H1 (cell line): ENCODE data around the gene PIK3C2G. TPM values are rescaled to one million over a fixed set of nuclear protein-coding genes. Genes with fewer than 3 reads are reported as not detected.

Experiments
- CTCF ChIA-PET: fragments of 300-600 bp; sonication (Branson Sonifier 250); formaldehyde crosslinking; loops from one replicate; lab custom pipeline; 2021; ENCODE audit not compliant: partially characterized antibody; lab: Charles Lee
- POLR2A ChIA-PET: fragments of 300-600 bp; sonication (Branson Sonifier 250); formaldehyde crosslinking; loops from one replicate; lab custom pipeline; 2021; ENCODE audit warnings: inconsistent platforms; ENCODE audit not compliant: partially characterized antibody; lab: Charles Lee
- DNase-seq, 2 experiments: peaks; one replicate each; pipeline versions ENCODE4 v3.0.0 to v3.0.0-alpha.2; 2010 to 2022; ENCODE audit warnings: low spot score in 2 of 2, low read depth in 1 of 2, mixed read lengths in 1 of 2
- FAIRE-seq: peaks from 2 replicates; lab custom pipeline; 2011; peaks lifted over from hg19 to GRCh38; lab: Jason Lieb, UNC
- H2AFZ ChIP-seq: 2 replicates; pipeline ENCODE4 v1.8.1; 2012; ENCODE audit warnings: low read length, inconsistent platforms
- H2AK5ac ChIP-seq: 2 replicates; pipeline ENCODE4 v1.6.1; 2013; ENCODE audit warnings: low read depth, low read length
- H2BK120ac ChIP-seq: replicated peaks from 2 replicates; pipeline ENCODE3; 2013; ENCODE audit warnings: low read depth, low read length, inconsistent platforms
- H2BK12ac ChIP-seq: 2 replicates; pipeline ENCODE4 v1.6.1; 2013; ENCODE audit warnings: low read depth, low read length
- H2BK15ac ChIP-seq: 2 replicates; pipeline ENCODE4 v1.6.1; 2013; ENCODE audit warnings: low read length
- H2BK20ac ChIP-seq: 2 replicates; pipeline ENCODE4 v1.6.1; 2013; ENCODE audit warnings: low read length
- H2BK5ac ChIP-seq: 2 replicates; pipeline ENCODE4 v1.6.1; 2013; ENCODE audit warnings: low read depth, low read length
- H3K14ac ChIP-seq: 2 replicates; pipeline ENCODE4 v1.6.1; 2013; ENCODE audit warnings: inconsistent platforms; ENCODE audit not compliant: insufficient read length
- H3K18ac ChIP-seq: 2 replicates; pipeline ENCODE4 v1.6.1; 2013; ENCODE audit warnings: low read length; ENCODE audit errors: extremely low read depth
- H3K23ac ChIP-seq: 2 replicates; pipeline ENCODE4 v1.6.1; 2013; ENCODE audit warnings: inconsistent platforms; ENCODE audit not compliant: insufficient read length
- H3K23me2 ChIP-seq: 2 replicates; pipeline ENCODE4 v1.6.1; 2013; ENCODE audit warnings: low read depth, low read length
- H3K27ac ChIP-seq: 2 replicates; pipeline ENCODE4 v1.6.1; 2011; ENCODE audit warnings: low read depth, low read length, inconsistent platforms
- H3K27me3 ChIP-seq, 4 experiments: replicated peaks in 1 of 4; 1 replicate in 1 of 4; 2 replicates in 3 of 4; pipeline versions ENCODE4 v1.6.1 to v1.8.1; 2011 to 2013; ENCODE audit warnings: low read length in 3 of 4, mild to moderate bottlenecking in 3 of 4, inconsistent platforms in 2 of 4, mixed read lengths in 2 of 4, moderate library complexity in 1 of 4; ENCODE audit not compliant: control insufficient read depth in 3 of 4, insufficient read depth in 3 of 4; ENCODE audit errors: extremely low read depth in 1 of 4
- H3K36me3 ChIP-seq, 4 experiments: 2 replicates each; pipeline versions ENCODE4 v1.6.1 to v1.8.1; 2011 to 2013; ENCODE audit warnings: mild to moderate bottlenecking in 4 of 4, low read length in 3 of 4, moderate library complexity in 2 of 4, control low read depth in 1 of 4, inconsistent platforms in 1 of 4; ENCODE audit not compliant: insufficient read depth in 4 of 4, control insufficient read depth in 2 of 4
- H3K4ac ChIP-seq: replicated peaks from 2 replicates; pipeline ENCODE3; 2013; ENCODE audit warnings: low read length, low read depth, mixed read lengths, inconsistent platforms; ENCODE audit not compliant: insufficient read length
- H3K4me1 ChIP-seq, 4 experiments: replicated peaks in 1 of 4; 1 replicate in 1 of 4; 2 replicates in 3 of 4; pipeline versions ENCODE4 v1.6.1 to v1.8.1; 2011 to 2013; ENCODE audit warnings: low read length in 3 of 4, inconsistent platforms in 2 of 4, mixed read lengths in 1 of 4; ENCODE audit not compliant: insufficient read depth in 4 of 4, control insufficient read depth in 3 of 4
- H3K4me2 ChIP-seq, 2 experiments: 2 replicates each; pipeline versions ENCODE4 v1.6.1 to v1.8.1; 2011 to 2013; ENCODE audit warnings: low read depth in 2 of 2, low read length in 2 of 2, control low read depth in 1 of 2, inconsistent platforms in 1 of 2, mild to moderate bottlenecking in 1 of 2; ENCODE audit not compliant: insufficient read depth in 1 of 2
- H3K4me3 ChIP-seq, 4 experiments: fragments of 200-600, 300-600 bp in 1 of 4; sonication (generic), shearing (Covaris generic), sonication (Bioruptor Twin) in 1 of 4; 2 replicates each; pipeline versions ENCODE4 v1.5.1 to v1.8.1; 2011 to 2016; ENCODE audit warnings: low read length in 4 of 4, low read depth in 3 of 4, control low read depth in 2 of 4, inconsistent platforms in 2 of 4, mild to moderate bottlenecking in 2 of 4, mixed read lengths in 1 of 4, moderate library complexity in 1 of 4; ENCODE audit not compliant: insufficient read depth in 2 of 4; ENCODE audit errors: extremely low read depth in 1 of 4
- H3K56ac ChIP-seq: replicated peaks from 2 replicates; pipeline ENCODE3; 2013; ENCODE audit warnings: low read depth, mild to moderate bottlenecking, mixed read lengths, low read length, inconsistent platforms; ENCODE audit not compliant: insufficient read length
- H3K79me1 ChIP-seq: 2 replicates; pipeline ENCODE4 v1.6.1; 2013; ENCODE audit warnings: low read depth, low read length, control low read depth
- H3K79me2 ChIP-seq, 2 experiments: 2 replicates each; pipeline versions ENCODE4 v1.6.1 to v1.8.1; 2012 to 2013; ENCODE audit warnings: low read length in 2 of 2, mild to moderate bottlenecking in 2 of 2, inconsistent platforms in 1 of 2; ENCODE audit not compliant: insufficient read depth in 2 of 2, control insufficient read depth in 1 of 2
- H3K9ac ChIP-seq, 4 experiments: replicated peaks in 1 of 4; 1 replicate in 1 of 4; 2 replicates in 3 of 4; pipeline versions ENCODE4 v1.6.1 to v1.8.1; 2011 to 2013; ENCODE audit warnings: low read depth in 3 of 4, low read length in 3 of 4, control low read depth in 2 of 4, mild to moderate bottlenecking in 2 of 4, moderate library complexity in 2 of 4, inconsistent platforms in 1 of 4; ENCODE audit errors: extremely low read depth in 1 of 4
- H3K9me3 ChIP-seq, 2 experiments: 2 replicates each; pipeline versions ENCODE4 v1.6.1 to v1.8.1; 2012 to 2013; ENCODE audit warnings: mild to moderate bottlenecking in 2 of 2, moderate library complexity in 2 of 2, control low read depth in 1 of 2, inconsistent platforms in 1 of 2, low read depth in 1 of 2, low read length in 1 of 2, mixed read lengths in 1 of 2; ENCODE audit not compliant: insufficient read depth in 2 of 2
- H4K20me1 ChIP-seq, 2 experiments: replicated peaks in 1 of 2; 2 replicates each; pipeline versions ENCODE3 to v1.8.1; 2011 to 2013; ENCODE audit warnings: inconsistent platforms in 2 of 2, low read length in 2 of 2, mild to moderate bottlenecking in 1 of 2; ENCODE audit not compliant: insufficient read depth in 2 of 2, control insufficient read depth in 1 of 2
- H4K5ac ChIP-seq: 2 replicates; pipeline ENCODE4 v1.6.1; 2013; ENCODE audit warnings: low read length, low read depth, mixed read lengths, inconsistent platforms; ENCODE audit not compliant: insufficient read length
- H4K8ac ChIP-seq: 2 replicates; pipeline ENCODE4 v1.8.0; 2013; ENCODE audit warnings: mild to moderate bottlenecking, moderate library complexity, low read length, inconsistent platforms; ENCODE audit not compliant: insufficient read depth; ENCODE audit errors: extremely low read depth
- H4K91ac ChIP-seq: replicated peaks from 2 replicates; pipeline ENCODE3; 2013; ENCODE audit warnings: low read length, mixed read lengths, inconsistent platforms; ENCODE audit not compliant: insufficient read length
- CREB1 ChIP-seq: IDR thresholded peaks from 2 replicates; pipeline ENCODE4 v1.6.1; 2012; ENCODE audit warnings: inconsistent platforms
- WGBS, 2 experiments: shearing (Covaris generic) in 1 of 2; methylation state at CpG; one replicate each; pipeline versions ENCODE4 v1.1.6 to v1.1.7; 2013 to 2015; ENCODE audit warnings: low lambda C conversion rate in 2 of 2, mixed read lengths in 2 of 2, inconsistent platforms in 1 of 2, low coverage in 1 of 2, missing lambda C conversion rate in 1 of 2; ENCODE audit not compliant: insufficient replicate concordance in 2 of 2, insufficient coverage in 1 of 2, insufficient read length in 1 of 2; ENCODE audit errors: extremely low coverage in 1 of 2, missing lambda C conversion rate in 1 of 2; 5-methylcytosine and 5-hydroxymethylcytosine counted together
- polyA plus RNA-seq, 7 experiments: library from polyadenylated mRNA; depleted of rRNA in 3 of 7; stranded (reverse) in 5 of 7; unstranded in 2 of 7; fragments of >200 nt in 5 of 7; fragments of 200-250 nt in 2 of 7; gene quantifications; 1 replicate in 5 of 7; 2 replicates in 1 of 7; 4 replicates in 1 of 7; pipeline versions ENCODE4 v1.2.1 to v1.2.3, GENCODE V29; 2011 to 2013; ENCODE audit warnings: missing spikeins in 2 of 7, mixed read lengths in 2 of 7
- total RNA-seq: library from RNA; stranded (reverse); fragmentation: NEBNext Ultra II Directional; extraction: Animal tissue kit (Norgen Biotek cat#: 25700); gene quantifications from 2 replicates; pipeline ENCODE4 v1.2.1, GENCODE V29; 2021

The PIK3C2G gene
- total and polyA plus RNA-seq, 2 of the 8 experiments (the other 6 are each of a cell fraction or from before 2014, with no cell fraction given), result not detected

DNA sequence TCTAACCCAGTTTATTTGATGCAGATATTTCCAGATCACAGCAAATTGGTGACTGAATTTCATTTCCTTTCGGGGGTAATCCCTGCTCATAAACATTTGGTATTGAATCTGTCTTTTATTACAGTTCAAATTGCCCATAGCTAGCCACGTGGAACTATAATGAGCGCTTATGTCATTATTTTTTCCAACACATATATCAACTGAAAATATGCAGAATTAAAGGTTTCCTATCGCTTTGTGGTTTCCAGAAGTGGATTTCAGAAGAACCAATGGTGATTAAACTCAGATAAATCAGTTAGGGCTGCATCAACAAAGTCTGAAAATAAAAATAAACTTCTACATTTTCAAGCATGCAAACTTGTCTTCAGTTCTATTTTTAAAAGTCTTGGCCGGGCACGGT, 111.9 kb downstream of the PIK3C2G start:
- H3K23me2 ChIP-seq, result no peaks in the 10 kb centered on the region
- no peaks in the 10 kb centered on the region for H3K36me3 ChIP-seq
- CTCF ChIA-PET, result no interaction called here
- FAIRE-seq (no peak), DNase-seq (no peak)
- H3K56ac ChIP-seq, result no peak overlapping the region
- no peak overlapping the region for H2BK20ac ChIP-seq
- H3K14ac ChIP-seq, result no peak overlapping the region
- no peak for TF ChIP-seq CREB1
- H4K5ac ChIP-seq, result no peak overlapping the region
- H3K9ac ChIP-seq, result no peak overlapping the region
- H4K8ac ChIP-seq, result no peak overlapping the region
- no peaks in the 10 kb centered on the region for H4K20me1 ChIP-seq
- H2AFZ ChIP-seq, result no peak overlapping the region
- no peak overlapping the region for H2BK15ac ChIP-seq
- H3K4me2 ChIP-seq, result no peak overlapping the region
- no peaks in the 10 kb centered on the region for H3K4me1 ChIP-seq
- H2BK120ac ChIP-seq, result no peak overlapping the region
- H3K9me3 ChIP-seq, result peaks cover 6 to 9% of the 10 kb centered on the region in 2 experiments; a peak in 2 of 4 replicates
- no peak overlapping the region for H2BK12ac ChIP-seq
- H2BK5ac ChIP-seq, result no peak overlapping the region
- no peak overlapping the region for H2AK5ac ChIP-seq
- no peak overlapping the region for H3K27ac ChIP-seq
- no peak overlapping the region for H4K91ac ChIP-seq
- no peaks in the 10 kb centered on the region for H3K79me2 ChIP-seq
- H3K79me1 ChIP-seq, result no peaks in the 10 kb centered on the region
- POLR2A ChIA-PET, result no interaction called here
- 92% methylated on average over 6 of the region's 6 CpGs; no CpG with 5 or more reads in 1 of the 2 experiments for WGBS, 2 experiments
- no peak overlapping the region for H3K18ac ChIP-seq
- no peaks in the 10 kb centered on the region for H3K27me3 ChIP-seq
- H3K23ac ChIP-seq, result no peak overlapping the region
- H3K4ac ChIP-seq, result no peak overlapping the region
- H3K4me3 ChIP-seq, result no peak overlapping the region
